GM19351 (cell line): ENCODE results near the gene TBX4.

ENCODE experiments used
- ATAC-seq: cut with Tn5 transposase; IDR thresholded peaks from one replicate; pipeline ENCODE4 v1.9.1; 2021; ENCODE audit warnings: mild to moderate bottlenecking, moderate library complexity; ENCODE audit not compliant: unreplicated experiment

The TBX4 gene

GRCh38 chr17:61452301-61453290, at the start of gene TBX4:
TBX4 (plus strand) TSS chr17:61452422; CDS start chr17:61456491, 4,069 bp downstream.
- no peak for ATAC-seq

- no peak for ATAC-seq
Observed at GRCh38 chr17:61402978-61403800, 49.0 kb upstream of the TBX4 start.

DNA sequence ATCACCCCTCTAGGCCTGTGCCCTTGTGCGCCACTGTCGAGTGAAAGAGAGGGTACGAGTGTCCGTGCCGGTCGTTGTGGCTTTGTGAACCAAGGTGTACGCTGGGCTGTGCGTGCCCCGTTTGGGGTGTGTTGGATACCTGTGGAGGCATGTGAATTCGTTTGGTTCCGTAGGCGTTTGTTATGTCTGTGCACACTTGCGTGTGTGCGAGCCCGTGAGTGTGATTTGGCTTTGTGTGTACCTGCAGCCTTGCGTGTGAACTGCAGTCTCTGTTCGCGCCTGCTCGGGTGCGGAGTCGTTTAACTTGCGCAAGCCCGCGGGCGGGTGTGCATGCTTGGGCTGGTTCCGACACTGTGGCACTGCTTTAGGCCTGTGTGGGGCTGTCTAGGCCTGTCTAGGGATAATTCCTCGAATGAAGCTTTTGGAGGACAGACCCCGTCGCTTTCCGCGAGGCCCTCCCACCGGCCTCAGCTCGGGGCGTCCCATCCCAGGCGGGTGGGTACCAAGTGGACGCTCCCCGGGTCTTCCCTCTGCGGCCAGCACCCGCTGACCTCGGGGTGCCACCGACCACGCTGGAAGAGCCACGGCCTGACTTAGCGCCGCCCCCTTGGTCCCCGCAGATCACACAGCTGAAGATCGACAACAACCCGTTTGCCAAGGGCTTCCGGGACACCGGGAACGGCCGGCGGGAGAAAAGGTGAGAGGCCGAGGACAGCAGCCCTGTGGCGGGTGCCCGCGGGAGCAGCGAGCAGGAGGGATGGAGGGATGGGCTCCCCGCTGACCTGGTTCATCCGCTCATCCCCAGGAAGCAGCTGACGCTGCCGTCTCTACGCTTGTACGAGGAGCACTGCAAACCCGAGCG, 48.2 kb upstream of the TBX4 start:
- no peak for ATAC-seq

DNA sequence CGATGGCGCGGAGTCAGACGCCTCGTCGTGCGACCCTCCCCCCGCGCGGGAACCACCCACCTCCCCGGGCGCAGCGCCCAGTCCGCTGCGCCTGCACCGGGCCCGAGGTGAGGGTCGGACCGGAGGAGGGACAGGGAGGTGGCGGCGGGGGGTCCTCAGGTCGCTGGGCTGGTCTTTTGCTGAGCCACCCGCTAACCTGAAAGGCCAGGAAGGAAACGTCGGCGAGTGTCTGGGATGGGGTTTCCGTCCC, 47.6 kb upstream of the TBX4 start:
- ATAC-seq = no peak

GRCh38 chr17:61404913-61405685, 47.1 kb upstream of the TBX4 start:
- ATAC-seq = no peak

DNA sequence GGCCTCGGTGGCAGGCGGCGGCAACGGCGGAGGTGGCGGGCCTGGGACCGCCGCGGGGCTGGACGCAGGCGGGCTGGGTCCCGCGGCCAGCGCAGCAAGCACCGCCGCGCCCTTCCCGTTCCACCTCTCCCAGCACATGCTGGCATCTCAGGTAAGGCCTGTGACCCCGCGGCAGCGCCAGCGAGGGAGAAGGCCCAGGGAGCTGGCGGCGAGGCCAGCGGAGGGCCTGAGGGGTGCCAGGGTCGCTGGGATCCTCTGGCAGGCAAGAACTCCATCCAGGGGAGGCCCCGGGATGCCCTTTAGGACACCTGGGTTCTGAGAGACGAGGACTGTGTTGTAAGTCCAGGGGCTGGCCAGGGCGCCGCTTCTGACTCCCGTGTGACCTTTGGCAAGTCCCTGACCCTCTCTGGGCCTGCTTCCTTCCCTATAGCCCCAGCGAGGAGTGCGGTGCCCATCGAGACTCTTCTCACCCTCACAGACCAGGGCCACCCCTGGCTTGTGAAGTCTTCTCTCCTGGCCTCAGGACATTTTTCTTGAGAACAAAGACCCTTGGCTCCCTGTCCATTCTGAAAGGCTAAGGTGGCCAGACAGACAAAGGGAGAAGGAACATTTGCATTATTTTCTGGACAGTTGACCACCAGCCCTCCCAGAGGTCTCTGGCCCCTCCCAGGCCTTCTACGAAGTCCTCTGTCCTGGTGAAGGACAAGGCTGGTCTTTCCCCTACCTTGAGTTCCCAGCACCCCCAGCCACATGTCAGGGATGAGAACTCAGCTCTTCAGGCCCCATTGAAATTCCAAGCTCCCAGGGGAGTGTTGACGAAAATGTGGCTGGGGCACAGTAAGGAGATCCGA, 46.3 kb upstream of the TBX4 start:
- ATAC-seq = no peak

DNA sequence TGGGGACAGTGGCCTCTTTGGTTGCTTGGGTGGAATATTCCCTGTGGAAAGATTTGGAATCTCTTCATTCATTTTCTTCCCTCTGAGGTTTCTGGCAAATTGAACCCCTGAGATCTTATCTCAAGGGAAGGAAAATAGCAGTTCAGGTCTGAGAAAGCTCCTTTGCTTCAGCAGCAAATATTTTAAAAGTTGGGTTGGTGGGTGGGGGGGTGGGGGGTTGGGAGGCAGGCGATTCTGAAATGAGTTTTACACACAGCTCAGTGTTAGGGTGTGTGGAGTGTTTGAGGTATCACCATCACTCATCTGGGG, 45.7 kb upstream of the TBX4 start:
- ATAC-seq = no peak

- ATAC-seq = no peak
Observed at GRCh38 chr17:61406971-61407911, 45.0 kb upstream of the TBX4 start.

DNA sequence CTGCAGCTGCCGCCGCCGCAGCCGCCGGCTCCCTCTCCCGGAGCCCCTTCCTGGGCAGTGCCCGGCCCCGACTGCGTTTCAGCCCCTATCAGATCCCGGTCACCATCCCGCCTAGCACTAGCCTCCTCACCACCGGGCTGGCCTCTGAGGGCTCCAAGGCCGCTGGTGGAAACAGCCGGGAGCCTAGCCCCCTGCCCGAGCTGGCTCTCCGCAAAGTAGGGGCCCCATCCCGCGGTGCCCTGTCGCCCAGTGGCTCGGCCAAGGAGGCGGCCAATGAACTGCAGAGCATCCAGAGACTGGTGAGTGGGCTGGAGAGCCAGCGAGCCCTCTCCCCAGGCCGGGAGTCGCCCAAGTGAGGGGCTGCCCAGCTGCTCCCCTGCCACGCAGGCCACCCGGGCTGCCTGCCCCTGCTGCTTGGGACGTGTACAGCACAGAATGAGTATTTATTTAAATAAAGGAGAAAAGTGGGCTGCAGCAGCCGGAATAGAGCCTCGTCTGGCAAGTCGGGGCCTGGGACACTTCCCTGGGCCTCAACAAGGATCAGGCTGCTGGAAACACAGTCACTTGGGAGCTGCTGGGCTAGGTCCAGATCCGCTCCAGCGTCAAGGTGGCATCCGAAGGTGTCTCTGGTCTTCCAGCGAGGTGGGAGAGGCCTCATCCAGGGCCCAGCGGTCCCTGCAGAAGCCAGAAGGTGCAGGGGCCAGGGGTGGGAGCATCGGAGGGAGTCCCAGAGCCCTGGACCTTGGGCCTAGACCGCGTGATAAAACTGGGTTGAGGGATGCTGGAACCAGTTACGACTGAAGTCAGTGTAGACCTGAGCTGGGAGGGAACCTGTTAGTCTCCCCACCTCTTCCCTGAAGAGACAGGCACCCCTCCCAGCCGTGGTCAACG, 43.8 kb upstream of the TBX4 start:
- ATAC-seq = no peak

DNA sequence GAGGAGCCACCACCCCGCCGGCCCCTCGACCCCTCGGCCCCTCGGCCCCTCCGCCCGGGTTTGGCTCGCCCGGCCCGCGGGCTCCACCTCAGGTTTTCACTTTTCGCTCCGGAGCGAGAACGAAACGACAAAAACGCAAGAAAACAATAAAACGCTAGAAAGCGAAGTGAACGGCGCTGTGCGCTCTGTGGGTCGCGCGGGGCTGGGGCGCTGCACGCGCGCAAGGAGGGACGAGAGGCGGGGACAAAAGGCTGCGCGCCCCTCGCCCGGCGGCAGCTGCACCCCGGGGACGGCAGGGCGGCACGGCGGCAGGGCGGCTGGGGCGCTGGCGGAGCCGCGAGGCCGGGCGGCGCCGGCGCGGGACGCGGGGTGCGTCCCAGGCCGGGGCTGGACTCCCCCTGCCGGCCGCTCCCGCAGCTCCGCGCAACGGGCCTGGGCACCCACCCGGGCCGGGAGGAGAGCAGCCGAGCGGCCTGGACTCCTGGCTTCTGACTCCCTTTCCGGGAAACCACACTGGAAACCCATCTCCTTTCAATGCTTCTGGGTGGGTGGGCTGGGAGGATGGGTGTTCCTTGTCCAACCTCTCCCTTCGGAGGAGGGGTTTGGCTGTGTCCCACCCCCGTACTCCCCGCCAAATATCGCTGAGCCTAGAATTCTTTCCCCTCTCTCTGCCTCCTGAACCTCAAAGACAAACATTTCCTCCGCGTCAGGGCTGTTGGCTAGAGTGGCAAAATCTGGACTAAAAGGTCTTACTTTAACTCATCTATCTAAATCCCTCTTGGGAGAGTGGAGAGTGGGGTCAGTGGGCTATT, 42.7 kb upstream of the TBX4 start:
- no peak for ATAC-seq

GRCh38 chr17:61410141-61411010, 41.8 kb upstream of the TBX4 start:
- ATAC-seq = no peak

GRCh38 chr17:61411011-61411260, 41.3 kb upstream of the TBX4 start:
- no peak for ATAC-seq

GRCh38 chr17:61411261-61412142, 40.7 kb upstream of the TBX4 start:
- peak; percentile 16 for ATAC-seq

GRCh38 chr17:61412143-61412859, 39.9 kb upstream of the TBX4 start:
- ATAC-seq = peak; percentile 67
